Right ventricle myocardium inferior (tissue), 1 donor: ENCODE results near the gene UROS. TPM values are rescaled to one million over a fixed set of nuclear protein-coding genes. Genes with fewer than 3 reads are reported as not detected.

Experiments used
- microRNA-seq: library from miRNA; unstranded; fragments of <30 nt; microRNA quantifications from one replicate; pipeline ENCODE4 v1.2.0, GENCODE V29; 2020
- total RNA-seq: library from RNA; stranded (reverse); fragmentation: NEBNext Ultra II Directional; extraction: Animal tissue kit (Norgen Biotek cat#: 25700); gene quantifications from one replicate; pipeline ENCODE4 v1.2.1, GENCODE V29; 2021
- donor health status: DM: no; HTN: yes; CAD: no; lungs with severe emphysema.

Gene UROS
- total RNA-seq, 1 donor from 2014 or later, result 71.8 TPM

Small RNAs within 50 kb of the gene (microRNA-seq; reads per million reads assigned to microRNA genes)
- gene MIR4484, result 2.5 reads per million

Other genes with a start within 250 kb of the UROS start
- not detected for gene TEX36, start 140.1 kb downstream of the UROS start, total RNA-seq
- 9.6 TPM for gene EDRF1, start 103.5 kb downstream of the UROS start, total RNA-seq
- gene MMP21, start 47.4 kb downstream of the UROS start, total RNA-seq, result not detected
- 38.4 TPM for gene BCCIP, start 288 bp upstream of the UROS start, total RNA-seq
- 42.3 TPM for gene DHX32, start 58.0 kb upstream of the UROS start, total RNA-seq
- gene FANK1, start 73.3 kb upstream of the UROS start, total RNA-seq, result 0.51 TPM